Fibroblast of the aortic adventitia (primary cell): ENCODE results near the gene ZBTB34. TPM values are rescaled to one million over a fixed set of nuclear protein-coding genes. Genes with fewer than 3 reads are reported as not detected.

Experiments used
- DNase-seq: peaks from one replicate; pipeline ENCODE4 v3.0.0-alpha.2; 2010; ENCODE audit warnings: low read depth
- H3K4me3 ChIP-seq: 2 replicates; pipeline ENCODE4 v1.5.1; 2011; ENCODE audit warnings: low read depth, mild to moderate bottlenecking, control low read depth, low read length, moderate library complexity
- total RNA-seq: library from RNA; depleted of rRNA; stranded (reverse); fragments of >200 nt; gene quantifications from 2 replicates; pipeline ENCODE4 v1.2.3, GENCODE V29; 2012; ENCODE audit warnings: low replicate concordance
- TF ChIP-seq, protein P1 (sequence below): IDR thresholded peaks from 2 replicates; pipeline ENCODE4 v1.5.1; 2011; ENCODE audit warnings: mild to moderate bottlenecking, low read length, control low read depth, inconsistent platforms; ENCODE audit not compliant: insufficient read depth

ZBTB34 gene
- total RNA-seq, 1 donor: 8.8 TPM

DNA sequence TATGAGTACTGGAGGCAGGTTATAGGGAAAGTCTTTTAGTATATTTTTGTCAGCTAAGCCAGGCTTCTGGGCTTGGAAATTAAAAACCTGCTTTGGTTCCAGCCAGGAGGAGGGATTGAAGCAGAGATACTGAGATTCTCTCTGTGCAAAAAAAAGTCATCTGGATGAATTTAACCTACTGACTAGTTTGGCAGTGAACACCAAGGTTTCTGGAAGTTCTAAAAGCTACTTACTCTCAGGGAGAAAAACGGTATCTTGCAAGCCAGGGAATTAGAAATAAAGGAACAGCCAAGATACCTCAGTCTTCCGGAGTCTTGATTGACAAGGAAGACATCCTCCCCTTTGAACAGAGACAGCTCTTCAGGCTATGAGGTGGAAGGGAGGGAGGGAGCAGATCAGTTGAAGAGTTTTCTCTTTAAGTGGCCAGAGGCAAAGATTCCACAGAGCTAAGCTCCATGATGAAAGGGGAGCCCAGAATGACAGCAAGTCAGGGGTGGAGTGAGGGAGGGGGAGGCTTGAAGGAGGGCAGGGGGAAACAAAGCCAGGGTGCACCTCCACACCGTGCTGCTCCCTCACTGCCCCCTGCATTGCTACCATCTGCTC is 8.3 kb upstream of the ZBTB34 start:
- H3K4me3 ChIP-seq: no peak overlapping the region
- DNase-seq: no peak
- TF ChIP-seq, protein P1, sequence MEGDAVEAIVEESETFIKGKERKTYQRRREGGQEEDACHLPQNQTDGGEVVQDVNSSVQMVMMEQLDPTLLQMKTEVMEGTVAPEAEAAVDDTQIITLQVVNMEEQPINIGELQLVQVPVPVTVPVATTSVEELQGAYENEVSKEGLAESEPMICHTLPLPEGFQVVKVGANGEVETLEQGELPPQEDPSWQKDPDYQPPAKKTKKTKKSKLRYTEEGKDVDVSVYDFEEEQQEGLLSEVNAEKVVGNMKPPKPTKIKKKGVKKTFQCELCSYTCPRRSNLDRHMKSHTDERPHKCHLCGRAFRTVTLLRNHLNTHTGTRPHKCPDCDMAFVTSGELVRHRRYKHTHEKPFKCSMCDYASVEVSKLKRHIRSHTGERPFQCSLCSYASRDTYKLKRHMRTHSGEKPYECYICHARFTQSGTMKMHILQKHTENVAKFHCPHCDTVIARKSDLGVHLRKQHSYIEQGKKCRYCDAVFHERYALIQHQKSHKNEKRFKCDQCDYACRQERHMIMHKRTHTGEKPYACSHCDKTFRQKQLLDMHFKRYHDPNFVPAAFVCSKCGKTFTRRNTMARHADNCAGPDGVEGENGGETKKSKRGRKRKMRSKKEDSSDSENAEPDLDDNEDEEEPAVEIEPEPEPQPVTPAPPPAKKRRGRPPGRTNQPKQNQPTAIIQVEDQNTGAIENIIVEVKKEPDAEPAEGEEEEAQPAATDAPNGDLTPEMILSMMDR: no peak

DNA sequence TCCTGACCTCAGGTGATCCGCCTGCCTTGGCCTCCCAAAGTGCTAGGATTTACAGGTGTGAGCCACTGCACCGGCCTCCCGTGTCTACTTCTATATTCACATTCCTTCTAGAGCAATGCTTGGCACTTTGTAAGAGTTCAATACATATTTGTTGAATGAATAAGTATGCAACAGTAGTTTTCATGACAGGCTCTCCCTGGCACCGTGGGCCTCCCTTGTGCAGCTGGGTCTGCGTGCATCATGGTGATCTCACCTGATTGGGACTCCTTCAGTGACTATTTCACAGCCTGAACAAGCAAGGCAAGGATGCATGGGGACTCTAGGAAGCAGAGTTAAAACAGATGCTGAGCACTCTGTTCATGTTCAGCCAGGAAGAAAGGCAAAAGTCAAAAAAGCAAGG is 6.8 kb upstream of the ZBTB34 start:
- H3K4me3 ChIP-seq: no peak overlapping the region
- DNase-seq: peak; percentile 43
- TF ChIP-seq, protein P1: no peak

DNA sequence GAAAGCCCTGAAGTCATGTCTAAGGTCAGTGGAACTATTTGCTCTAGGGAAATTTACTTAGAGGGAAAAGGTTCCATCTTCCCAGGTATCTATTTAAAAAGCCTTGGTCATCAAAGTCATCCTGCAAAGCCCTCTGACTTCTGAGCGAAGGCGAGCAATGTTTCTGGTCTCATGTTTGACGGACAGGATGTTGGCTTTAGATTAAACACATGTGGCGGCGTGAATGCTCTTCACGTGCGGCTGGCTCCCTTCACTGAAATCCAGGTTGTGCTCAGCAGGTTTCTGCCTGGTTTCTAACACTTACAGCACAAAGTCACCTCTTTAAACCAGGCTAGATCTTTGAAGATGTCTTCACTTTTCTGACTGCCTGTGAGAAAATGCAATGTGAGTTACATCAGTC is 5.7 kb upstream of the ZBTB34 start:
- no peak for DNase-seq
- no peak overlapping the region for H3K4me3 ChIP-seq
- TF ChIP-seq, protein P1: no peak

DNA sequence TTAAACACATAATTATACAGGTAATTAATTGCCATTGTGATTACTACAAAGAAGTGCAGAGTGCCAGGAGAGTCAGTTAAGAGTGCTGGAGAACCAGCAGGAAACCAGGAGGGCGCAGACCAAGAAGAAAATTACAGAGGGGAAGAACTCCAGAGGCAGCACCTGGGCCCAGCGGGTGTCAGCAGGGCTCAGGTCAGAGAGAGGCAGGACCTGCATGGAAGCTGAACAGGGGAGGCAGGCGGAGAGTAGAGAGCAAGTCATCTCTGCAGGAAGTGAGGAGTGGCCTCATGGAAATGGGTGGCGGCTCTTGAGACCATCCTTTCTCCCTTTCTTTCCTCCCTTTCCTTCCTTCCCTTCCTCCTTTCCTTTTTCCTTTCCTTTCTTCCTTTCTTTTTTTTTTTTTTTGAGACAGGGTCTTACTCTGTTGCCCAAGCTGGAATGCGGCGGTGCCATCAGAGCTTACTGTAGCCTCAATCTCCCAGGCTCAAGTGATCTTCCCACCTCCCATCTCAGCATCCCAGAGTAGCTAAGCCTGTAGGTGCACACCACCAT is 4.0 kb upstream of the ZBTB34 start:
- no peak overlapping the region for H3K4me3 ChIP-seq
- TF ChIP-seq, protein P1: no peak
- DNase-seq: no peak

GRCh38 chr9:126857261-126857960 is 3.0 kb upstream of the ZBTB34 start:
- TF ChIP-seq, protein P1: no peak
- peak; percentile 79 for DNase-seq
- H3K4me3 ChIP-seq: no peak overlapping the region

DNA sequence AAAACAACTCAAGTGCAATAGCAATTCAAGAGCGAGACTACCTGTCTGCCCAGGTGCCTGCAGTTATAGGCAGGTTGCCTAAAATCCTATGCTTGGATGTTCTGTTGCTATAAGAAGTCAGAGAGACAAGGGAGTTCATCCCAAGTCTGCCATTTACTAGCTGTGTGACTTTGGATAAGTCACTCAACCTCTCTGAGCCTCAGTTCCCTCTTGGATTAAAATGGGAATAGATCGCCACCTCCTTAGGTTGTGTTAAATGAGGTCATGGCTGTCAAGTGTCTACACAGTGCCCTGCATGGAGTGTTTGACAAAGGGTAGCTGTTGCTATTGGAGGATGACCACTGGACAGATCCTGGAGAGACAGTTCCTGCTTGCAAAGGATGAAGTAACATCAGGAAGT is 1.3 kb upstream of the ZBTB34 start:
- DNase-seq: no peak
- TF ChIP-seq, protein P1: no peak
- H3K4me3 ChIP-seq: no peak overlapping the region
